ENCODE measurements around the gene CALHM1.

CALHM1 gene

DNA sequence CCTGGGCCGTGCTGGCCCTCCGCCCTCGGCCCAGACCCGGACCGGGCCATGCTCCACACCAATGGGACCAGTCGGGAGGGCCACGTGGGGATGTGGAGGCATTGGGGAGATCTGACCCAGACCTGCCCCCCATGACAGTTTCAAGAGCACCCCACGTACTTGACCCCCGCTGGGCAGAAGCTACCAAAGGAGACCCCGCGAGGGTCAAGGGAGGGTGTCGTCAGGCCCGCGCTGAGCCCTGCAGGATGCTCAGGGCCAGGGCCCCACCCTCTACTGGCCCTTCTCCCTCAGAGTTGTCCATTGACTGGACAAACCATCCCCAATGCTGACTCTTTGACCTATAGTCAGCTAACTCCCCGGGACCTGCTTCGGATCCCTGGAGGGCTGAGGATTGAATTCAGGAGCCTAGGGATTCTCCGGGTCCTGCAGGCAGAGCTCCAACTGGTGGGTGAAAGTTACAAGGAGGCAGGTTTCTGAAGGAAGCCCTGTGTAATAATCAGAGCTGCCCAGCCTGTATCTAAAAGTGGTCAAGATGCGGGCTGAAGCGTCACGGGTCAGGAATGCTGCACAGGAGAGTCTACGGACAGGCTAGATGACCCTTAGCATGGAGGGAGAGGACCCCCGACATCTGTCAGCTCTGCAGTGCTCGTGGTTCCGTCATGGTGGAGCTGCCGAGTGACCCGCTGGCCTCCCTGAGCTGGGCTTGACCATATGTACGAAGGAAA, 6.0 kb downstream of the CALHM1 start:
- no peak for DNase-seq

DNA sequence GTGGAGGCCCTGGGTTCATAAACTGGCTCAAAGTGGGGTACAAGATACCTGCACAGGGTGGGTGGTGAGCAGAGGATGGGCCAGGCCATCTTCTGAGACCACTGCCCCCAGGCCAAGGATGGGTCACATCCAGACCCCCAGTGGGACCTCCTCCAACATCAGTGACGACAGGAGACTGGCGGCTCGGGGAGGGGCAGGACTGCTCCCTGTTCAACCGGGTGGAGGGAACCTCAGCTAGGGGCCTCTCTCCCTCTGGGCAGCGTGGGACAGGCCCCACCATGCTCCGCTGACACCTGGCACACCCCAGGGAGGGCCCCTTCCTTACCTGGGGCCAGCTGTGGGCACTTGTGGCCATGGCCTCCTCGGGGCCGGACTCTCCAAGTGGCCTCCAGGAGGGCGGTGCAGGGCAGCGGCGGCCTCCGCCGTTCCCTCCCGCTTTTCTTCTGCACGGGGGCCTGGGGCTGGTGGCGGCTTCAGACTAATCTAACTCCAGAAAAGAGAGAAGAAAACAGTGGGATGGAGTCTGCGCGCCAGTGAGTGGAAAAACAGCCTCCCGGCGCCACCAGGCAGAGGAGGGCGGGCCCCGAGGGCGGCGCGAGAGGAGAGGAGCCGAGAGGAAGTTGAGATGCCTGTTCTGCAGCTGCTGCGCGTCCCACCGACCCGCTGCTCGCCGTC, 6.7 kb downstream of the CALHM1 start, which contains the start of gene CALHM2:
TSS of gene CALHM2 (minus strand) at position 540 of the 675 bp plus-strand sequence. CDS start 2,429 bp downstream, outside the sequence.
- DNase-seq = peak; percentile 22

DNA sequence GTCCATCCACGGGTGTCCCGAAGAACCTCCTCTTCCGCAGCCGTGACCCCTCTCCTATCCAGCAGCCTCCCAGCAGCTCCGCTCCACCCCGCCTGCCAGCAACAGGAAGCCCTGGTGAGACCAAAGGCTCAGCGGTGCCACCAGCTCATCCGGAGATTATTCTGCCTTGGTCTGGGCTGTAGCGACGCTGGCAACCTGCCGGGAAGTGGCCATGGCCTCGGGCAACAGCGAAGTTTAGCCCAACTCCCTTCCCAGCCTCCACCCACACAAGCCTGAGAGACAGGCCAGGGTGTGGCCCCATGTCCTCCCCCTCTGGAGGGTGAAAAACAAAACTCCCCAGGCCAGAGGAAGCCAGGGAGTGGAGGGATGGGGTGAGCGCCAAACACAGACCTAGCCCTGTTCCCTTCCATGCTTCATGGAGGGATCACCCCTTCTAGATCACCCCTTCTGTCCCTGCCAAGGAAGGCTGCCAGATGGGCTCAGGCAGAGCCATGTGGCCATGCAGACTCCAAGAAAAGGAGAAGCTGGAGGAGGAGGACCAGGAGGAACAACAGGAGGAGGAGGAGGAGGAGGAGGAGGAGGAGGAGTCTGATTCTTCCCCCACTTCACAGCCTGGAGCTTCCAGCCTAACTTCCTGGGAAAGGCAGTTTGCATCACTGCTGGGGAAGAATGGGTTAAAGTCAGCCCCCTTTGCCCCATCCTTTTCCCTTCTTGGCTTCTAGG, 7.4 kb downstream of the CALHM1 start:
- DNase-seq = peak; percentile 52

DNA sequence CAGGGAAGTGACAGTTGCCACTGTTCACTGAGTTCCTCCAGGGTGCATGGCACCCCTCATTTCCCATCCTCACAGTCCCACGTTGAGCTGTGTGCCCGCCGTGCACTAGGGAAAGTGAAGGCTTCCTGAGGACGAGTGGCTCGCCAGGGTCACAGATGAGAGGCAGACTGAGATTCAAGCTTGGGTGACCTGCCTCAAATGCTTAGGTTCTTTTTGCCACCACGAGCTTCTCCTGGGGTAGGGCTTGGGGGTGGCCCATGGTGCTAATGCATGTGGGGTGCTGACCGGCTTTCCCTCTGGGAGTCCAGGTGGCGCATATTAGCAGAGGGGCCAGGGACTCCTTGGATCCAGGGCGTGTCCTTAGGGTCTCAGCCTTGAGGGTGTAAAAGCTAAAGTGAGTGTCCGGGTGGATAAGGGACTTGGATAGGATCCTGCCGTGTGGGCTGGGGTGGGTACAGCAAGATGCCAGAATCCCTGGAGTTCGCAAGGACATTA, 8.5 kb downstream of the CALHM1 start:
- no peak for DNase-seq

DNA sequence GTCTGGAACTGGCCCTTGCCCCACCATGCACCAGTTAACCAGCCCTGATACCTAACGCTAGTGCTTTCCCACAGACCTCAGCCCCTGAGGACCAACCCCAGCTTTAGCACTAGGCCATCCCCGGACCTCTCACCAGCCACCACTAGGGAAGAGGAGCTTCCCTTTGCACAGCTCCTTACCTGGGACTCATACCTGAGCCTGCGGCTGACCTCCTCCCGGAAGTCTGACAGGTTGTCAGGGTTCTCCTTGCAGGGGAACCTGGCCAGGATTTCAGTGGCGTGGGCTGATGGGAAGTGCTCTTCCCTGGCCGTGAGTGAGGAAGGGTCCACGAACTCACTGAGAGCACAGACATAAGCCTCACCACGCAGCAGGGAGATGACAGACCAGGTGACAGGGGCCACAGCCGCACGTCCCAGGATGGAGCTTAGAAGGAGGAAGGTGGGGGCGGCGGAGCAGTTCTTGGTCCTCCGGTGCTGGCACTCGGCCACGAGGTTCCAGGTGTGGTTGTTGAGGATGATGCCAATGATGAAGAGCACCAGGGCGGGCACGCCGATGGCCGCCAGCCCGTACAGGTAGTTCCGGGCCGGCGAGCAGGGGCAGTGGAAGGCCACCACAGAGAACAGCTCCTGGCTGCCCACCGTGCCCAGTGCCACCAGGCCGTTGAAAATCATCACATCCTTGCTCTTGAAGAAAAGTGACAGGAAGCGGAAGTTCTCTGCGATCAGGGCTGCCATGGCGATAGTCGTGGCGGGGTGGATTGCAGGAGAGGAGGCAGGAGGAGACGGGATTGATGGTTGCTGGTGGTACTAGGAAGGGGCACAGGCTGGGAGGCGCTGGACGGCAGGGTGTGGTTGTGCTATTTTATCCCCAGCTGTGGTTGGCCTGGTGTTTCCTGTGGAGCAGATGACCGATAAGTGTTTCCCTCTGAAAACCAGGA, 9.2 kb downstream of the CALHM1 start:
- DNase-seq = no peak

DNA sequence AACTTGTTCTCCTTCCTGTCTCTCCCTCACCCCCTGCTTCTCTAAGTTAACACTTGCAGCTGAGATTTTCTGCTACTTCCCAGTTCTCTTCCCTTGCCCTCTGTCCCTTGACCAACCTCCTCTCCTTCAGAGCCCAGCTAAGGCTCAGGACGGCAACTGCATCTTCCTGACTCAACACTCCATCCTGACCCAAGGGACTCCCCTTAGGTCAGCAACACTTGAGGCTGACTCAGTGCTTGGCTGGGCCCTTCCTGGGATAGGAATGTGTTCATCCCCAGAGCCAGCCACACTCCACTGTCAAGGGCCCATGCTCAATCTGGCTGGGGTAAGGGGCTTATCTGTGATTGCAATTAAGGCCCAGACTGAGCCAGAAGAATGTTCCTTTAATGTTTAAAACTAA, 10.0 kb downstream of the CALHM1 start:
- DNase-seq = peak; percentile 32

DNA sequence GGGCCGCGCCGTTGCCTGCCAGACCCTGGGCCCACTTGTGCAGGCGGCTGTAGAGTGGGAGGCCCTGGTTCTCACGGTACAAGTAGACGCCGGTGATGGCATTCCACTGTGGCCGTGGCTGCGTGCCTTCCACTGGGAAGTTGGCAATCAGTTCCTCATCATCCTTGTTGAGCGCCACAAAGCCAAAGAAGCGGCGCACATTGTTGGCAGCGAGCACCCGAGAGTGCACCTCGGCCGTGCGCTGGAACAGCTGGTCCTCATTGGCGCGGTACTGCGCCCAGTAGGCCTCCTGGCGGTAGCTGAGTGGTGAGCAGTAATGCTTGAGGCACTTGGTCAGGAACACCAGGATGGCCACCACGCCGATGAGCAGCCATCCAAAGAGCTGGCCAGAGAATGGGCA, 11.5 kb downstream of the CALHM1 start:
- DNase-seq = no peak

DNA sequence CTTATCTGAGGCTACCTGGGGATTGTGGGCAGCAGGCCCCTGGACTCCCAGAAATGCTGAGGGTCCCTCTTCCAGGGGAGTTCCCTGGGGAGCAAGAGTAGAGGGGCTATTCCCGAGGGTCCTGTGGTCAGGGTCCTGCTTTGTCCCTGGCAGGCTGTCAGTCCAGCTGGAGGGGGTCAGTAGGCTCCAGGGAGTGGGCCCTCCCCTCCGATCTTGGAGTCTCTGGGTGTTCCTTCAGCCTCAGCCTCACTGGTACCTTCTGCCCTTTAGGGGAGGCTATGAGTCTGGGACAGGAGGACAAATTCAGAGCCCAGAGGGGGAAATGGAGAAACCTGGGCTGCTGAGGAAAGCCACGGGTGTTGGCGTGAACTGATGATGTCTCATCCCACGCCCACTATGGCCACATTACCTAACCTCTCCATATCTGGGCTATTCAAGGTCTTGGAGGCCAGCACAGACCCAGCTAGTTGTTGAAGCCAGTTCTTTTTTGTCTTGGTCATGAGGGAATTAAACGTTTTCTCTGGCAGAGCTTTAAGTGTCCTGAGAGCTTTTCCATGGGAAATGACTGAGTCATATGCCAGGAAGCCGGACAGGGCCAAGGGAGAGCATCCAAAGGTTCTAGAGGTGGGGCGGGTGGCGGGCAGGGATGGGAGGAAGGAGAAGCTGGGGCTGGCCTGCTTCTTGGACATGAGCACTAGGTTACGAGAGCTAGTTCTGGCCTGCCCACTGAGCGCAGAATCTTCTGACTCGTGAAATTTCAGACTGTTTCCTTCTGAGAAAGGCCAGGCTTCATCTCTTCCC, 12.7 kb downstream of the CALHM1 start:
- no peak for DNase-seq

DNA sequence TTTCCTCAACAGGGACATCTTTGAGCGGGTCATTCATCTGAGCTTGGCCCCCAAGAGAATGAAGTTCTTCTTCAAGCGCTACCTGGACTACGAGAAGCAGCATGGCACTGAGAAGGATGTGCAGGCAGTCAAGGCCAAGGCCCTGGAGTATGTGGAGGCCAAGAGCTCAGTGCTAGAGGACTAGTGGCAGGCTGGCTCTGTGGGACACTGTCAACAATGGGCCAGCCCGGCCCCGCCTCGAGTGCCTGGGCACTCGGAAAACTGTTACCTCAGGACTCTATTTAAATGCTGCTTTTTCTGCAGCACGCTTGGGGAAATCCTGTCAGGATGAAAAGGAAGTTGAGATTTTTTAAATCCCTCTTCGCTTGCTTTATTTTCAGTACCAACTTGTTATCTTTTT, 13.3 kb downstream of the CALHM1 start:
- DNase-seq = no peak

DNA sequence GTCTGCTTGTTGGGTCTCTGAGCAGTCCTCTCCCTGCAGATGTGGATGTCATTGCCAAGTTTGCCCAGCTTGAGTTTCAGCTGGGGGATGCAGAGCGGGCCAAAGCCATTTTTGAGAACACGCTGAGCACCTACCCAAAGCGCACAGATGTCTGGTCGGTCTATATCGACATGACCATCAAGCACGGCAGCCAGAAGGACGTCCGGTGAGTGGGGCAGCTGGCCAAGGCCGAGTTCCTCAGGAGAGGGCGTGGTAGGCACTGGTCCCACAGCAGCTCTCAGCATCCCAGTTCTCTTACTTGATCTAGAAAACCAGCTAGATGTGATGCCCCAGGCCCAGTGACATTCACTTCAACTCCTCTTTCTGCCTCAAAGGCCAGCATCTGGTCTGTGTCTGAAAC, 14.2 kb downstream of the CALHM1 start:
- DNase-seq = no peak

DNA sequence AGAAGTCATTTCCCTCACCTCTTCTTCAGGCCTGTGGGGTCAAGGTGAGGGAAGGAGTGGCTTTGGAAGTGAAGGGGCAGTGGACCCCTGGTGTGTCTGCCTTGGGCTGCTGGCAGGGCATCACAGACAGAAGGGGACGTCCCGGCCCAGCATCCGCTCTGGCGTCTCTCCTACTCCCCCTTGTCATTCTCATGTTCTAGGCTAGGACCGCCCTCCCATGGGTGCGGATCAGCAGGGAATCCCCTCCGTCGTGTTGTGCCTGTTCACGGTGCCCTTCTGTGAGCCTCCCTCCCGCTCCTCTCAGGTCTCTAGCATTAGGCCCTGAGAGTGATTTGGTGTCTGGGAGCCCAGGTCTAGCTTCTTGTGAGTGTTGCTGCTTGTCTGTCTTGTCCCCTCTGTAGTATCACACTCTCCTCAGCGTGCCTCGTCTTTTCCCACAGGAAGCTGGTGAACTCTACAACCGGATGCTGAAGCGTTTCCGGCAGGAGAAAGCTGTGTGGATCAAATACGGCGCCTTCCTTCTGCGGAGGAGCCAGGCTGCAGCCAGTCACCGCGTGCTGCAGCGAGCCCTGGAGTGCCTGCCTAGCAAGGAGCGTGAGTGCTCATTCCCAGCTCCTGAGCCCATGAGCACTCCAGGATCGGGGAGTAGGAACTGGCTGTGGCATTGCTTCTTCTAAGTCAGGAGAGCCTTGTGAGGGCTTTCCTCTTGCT, 15.1 kb downstream of the CALHM1 start:
- no peak for DNase-seq

DNA sequence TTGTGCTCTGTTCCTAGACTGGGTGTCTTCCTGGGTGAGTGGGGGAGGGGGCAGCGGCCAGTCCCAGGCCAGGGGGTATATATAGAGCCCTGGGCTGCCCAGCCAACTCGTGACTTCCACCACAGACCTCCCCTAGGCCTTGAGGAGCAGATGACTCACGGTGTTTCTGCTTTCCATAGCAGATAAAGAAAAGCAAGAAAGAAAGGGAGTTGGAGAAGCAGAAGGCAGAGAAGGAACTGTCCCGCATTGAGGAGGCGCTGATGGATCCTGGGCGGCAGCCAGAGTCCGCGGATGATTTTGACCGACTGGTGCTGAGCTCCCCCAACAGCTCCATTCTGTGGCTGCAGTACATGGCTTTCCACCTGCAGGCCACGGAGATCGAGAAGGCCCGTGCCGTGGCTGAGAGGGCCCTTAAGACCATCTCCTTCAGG, 16.7 kb downstream of the CALHM1 start:
- DNase-seq = peak; percentile 29

DNA sequence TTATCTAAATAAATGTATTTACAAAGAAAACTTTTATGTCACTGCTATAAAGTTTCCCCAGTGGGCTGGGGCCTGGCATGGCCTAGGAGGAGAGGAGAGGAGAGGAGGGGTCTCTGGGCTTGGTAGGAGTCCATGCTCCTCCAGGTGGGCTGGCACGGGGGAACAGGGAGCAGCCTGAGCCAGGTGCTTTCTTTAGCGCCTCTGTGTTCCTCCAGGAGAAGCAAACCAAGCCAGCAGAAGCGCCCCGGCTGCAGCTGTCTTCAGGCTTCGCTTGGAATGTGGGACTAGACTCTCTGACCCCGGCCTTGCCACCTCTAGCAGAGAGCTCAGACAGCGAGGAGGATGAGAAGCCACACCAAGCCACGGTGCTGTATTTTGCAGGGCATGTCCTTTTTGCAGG, 17.1 kb downstream of the CALHM1 start:
- no peak for DNase-seq

DNA sequence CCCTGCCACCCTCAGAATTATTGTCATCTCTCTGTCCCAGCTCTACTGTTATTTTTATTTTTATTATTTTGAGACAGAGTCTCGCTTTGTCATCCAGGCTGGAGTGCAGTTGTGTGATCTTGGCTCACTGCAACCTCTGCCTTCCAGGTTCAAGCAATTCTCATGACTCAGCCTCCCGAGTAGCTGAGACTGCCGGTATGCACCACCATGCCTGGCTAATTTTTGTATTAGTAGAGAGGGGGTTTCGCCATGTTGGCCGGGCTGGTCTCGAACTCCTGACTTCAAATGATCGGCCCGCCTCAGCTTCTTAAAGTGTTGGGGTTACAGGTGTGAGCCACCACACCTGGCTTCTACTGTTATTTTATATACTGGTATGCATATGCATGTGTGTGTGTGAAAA, 17.5 kb downstream of the CALHM1 start:
- no peak for DNase-seq

DNA sequence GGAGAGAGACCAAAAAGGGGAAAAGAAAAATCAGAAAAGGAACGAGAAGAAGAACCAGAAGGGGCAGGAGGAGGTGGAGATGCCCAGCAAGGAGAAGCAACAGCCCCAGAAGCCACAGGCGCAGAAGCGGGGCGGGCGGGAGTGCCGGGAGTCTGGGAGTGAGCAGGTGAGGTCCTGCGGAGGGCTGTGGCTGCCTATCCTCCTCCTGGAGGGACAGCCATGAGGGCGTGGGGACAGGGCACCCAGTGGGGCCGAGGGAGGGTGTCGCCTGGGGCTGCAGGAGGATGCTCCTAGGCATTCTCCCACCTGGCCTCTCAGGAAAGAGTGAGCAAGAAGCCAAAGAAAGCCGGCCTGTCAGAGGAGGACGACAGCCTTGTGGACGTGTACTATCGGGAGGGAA, 18.3 kb downstream of the CALHM1 start:
- no peak for DNase-seq

DNA sequence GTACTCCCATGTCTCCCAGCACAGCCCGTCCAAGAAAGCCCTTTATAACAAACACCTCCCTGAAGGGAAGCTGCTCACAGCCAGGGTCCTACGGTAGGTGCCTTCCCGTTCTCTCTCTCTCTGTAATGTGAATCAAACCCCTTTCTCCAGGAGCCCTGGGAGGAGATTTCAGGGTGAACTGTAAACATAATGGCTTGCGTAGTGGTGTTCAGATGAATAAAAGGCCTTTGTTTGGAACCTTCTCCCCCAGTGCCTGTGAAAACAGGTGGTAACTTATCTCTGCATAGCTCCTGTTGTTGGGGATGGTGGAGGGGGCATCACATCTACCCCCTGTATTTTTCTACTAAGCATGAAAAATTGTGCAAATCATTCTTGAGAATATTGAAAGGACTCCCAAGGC, 18.9 kb downstream of the CALHM1 start:
- no peak for DNase-seq

DNA sequence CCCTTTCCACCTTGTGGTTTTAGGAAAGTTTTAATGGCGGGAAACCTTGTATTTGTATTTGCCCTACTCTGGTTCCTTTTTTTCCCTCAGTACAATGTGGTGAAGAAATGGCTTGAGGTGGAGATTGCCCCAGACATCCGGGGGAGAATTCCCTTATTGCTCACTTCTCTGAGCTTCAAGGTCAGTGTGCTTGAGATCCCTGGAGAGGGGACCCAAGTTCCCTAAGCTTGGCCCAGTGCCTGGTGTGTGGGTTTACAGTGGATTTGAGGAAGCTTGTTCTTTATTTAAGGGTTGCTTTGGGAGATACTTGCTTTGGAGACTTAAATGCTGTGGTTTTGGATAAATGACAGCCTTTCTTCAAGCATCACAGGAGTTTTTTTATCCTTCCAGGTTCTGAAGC, 24.8 kb downstream of the CALHM1 start:
- DNase-seq = no peak

DNA sequence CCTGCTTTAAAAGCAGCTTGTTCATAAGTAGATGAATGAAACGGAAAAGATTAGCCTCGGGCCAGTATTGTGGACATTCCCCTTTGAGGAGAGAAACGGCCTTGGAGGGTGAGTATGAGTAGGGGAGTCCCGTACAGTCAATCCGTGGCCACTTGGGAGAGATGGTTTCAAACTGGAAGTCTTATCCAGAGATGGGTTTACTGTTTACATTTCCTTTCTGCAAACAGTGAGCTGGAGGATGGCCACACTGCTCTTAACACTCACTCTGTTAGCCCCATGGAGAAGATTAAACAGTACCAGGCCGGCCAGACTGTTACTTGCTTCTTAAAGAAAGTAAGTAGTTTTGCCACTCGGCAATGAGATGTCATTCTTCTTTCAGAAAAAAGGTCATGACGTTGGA, 26.8 kb downstream of the CALHM1 start:
- no peak for DNase-seq

DNA sequence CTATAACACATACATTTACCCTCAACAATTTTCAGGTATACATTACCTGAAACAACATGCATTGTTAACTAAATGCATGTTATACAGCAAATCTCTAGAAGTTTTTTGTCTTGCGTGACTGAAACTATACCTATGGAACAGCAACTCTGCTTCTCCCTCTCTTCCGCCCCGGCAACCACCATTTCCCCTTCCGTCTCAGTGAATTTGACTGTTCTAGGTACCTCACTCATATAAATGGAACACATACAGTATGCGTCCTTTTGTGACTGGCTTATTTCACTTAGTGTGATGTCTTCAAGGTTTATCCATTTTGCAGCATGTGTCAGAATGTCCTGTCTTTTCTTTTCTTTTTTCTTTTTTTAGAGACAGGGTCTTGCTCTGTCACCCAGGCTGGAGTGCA, 29.1 kb downstream of the CALHM1 start:
- DNase-seq = no peak

DNA sequence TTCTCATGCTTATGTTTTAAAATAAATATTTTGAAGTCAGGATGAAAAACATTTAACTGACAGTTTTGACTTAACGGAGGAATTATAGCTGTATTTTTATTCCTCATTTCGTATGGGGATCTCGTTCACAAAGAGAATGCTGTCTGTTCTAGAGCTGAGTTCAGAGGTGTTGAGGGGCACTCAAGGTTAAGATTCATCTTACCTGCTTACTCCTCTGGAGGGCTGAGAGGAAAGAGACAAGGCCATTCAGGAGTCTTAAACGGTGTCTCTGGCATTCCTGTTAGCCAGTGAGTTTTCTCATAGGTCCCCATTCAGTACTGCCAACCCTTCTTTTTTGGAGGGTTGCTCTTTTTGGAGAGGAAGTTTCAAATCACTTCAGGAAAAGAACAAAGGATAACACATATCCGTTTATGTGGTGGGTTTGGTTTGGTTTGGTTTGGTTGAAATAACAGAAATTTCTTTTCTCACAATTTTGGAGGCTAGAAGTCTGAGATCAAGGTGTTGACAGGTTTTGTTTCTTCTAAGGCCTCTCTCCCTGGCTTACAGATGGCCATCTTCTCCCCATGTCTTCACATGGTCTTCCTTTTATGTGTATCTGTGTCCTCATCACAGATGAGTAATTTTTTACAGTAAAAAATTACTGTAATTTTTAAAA, 29.6 kb downstream of the CALHM1 start:
- no peak for DNase-seq
